SW 1271 (cell line): ENCODE data around the gene PLXNB1.
"Not testable (repeated sequence)": the region's sequence is repeated elsewhere in the genome, so short reads cannot be mapped to it uniquely, and the experiment has no call there.

ENCODE experiments used
- DNase-seq, 2 experiments: peaks; one replicate each; lab custom pipeline; 2025; lab: John Stamatoyannopoulos, UW

Gene PLXNB1

DNA sequence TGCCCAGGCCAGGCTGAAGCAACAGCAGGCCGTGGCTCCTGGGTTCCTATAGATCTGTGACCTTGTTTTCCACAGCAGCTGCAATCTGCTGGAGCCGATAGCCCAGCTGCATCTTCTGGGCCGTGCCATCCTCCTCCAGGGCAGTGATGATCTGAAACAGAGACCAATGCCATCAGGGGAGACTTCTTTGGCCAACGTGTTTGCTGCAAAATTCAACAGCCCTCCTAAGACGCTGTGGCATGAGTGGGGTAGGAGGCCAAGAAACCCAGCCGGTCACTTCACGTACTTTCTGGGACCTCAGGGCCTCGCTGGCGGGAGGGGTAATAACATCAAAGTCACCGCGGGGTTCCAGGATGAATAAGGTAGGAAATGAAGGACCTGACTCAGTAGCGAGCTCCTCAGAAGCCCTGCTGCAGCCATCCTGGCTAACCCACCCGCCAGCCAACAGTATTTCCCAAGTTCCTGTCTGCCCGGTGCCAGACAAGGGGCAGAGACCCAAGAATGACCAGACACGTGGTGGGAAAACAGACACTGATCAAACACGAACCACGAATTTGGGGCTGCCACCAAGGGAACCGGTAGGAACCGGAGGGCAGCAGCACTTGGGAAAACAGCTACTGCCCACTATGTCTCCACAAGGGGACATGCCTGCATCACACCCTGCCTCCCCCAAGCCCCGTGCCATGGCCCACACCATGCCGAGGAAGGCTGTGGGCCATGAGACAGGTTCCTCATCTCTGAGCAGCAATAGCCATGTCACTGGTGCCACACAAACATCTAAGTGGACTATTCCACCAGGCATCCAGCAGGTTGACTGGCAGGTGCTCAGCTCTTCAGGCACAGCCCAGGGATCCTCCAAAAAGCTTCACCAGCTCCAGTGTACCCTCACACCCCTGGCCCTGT is 25.2 kb downstream of the PLXNB1 start:
- no peak for DNase-seq

DNA sequence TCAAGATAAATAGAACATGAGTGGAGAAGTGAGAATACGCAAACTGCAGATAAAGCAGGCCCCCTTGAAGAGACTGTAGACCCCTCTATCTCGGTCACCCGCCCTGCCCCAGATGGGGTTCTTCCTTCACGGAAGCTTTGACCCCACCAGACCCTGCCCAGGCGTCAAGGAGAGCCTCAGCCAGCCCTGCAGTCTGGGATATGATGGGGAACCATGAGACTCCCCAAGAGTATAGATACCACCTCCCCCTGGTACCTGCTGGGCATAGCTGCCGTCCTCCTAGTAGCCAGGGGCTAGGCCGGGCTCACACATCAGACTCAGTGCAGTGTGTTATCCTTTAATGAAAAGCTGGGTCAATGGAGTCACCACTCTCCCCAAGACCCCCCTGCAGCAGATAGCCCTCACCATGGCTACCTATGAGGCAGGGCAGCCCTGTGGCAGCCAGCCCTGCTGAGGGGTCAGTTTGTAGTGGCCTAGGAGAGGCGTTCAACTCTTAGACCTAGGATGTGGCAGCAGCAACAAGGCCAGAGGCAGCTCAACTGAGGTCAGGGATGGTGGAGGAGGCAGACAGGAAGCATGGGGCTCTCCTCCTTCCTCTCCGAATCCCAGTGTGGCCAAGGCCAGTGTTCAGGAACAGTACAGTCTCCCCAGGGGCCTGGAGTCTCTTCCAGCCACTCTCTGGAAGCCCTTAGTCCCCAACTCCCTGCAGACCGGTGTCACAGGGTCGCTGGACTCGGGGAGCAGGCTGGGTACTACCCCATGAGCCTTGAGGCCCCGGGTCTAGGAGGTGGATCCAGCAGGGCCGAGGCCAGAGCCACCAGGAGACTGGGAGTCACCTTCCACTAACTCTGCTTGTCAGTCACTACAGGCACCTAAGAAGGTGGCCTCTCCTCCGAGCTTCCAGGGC is 26.1 kb downstream of the PLXNB1 start:
- DNase-seq, result no peak

DNA sequence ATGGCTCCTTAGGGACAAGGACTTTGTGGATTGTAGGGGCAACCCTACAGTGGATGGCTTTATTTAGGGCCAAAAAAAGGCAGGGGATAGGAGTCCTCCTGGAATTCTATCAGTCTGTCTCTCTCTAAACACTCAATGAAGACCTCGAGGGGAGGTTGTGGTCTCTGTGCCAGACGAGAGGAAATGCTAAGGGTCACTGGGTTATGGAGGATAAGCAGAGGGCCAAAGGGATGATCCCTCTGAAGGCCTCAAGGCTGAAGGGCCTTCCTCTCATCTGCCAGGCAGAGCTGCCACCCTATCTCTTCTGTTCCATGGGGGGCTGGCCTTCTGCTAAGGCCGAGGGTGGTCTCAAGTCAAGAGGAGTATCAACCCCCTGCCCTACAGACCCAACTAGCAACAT is 27.0 kb downstream of the PLXNB1 start:
- no peak for DNase-seq

DNA sequence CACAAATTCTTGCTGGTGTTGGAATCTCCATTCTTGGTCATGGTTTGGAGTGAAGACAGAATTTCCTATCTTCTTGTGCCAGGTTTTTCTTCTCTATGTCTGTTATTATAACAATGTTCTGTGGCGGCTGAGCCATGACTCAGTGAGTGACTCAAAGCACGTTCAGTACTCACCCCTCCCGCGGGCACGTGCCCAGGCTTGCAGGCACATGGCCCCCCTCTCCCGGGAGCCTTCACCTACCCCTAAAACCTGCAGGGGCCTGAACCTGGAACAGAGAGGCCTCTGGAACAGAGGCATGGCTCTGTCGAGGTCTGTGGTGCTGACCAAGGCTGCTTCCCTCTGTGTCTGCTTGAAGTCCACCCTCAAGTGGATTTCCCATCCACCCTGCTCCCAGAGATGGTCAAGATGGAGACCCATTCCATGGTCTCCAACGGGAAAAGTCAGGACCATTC is 27.6 kb downstream of the PLXNB1 start:
- DNase-seq, result no peak

DNA sequence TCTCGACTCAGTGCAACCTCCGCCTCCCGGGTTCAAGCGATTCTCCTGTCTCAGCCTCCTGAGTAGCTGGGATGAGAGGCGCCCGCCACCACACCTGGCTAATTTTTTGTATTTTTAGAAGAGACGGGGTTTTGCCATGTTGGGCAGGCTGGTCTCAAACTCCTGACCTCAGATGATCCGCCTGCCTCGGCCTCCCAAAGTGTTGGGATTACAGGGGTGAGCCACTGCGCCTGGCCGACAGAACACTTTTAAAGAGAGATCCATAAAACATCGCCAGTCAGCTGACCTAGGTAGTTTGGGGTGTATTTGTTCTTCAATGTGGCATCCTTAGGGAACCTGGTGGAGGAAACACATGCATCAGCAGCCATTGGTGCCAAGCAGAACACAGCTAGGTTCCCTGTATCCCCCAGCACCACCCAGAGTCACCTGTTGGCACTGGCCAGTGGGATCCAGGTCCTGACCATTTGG is 28.4 kb downstream of the PLXNB1 start:
- not testable (repeated sequence) for DNase-seq

DNA sequence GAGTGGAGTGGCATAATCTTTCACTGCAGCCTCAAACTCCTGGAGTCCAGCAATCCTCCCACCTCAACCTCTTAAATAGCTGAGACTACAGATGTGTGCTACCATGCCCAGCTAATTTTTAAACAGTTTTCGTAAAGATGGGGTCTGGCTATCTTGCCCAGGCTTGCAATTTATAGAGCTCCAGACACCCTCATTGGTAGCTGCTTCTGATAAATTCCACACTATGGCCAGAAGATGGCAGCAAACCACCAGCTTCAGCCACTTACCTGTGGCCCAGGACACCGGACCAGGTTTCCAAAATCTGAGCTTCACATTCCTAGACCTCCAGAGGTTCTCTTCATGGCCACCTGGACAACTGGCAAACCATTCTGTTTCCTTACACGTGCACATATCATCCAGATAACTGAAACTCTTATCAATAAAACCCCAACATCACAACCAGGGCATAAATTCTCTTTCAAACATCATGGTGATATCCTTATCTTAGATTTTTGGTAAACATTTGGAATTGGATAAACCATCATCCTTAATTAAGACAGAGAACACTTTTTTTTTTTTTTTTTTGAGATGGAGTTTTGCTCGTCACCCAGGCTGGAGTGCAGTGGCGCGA is 29.0 kb downstream of the PLXNB1 start:
- DNase-seq, result peak in 1 of 2 experiments; percentile 19

DNA sequence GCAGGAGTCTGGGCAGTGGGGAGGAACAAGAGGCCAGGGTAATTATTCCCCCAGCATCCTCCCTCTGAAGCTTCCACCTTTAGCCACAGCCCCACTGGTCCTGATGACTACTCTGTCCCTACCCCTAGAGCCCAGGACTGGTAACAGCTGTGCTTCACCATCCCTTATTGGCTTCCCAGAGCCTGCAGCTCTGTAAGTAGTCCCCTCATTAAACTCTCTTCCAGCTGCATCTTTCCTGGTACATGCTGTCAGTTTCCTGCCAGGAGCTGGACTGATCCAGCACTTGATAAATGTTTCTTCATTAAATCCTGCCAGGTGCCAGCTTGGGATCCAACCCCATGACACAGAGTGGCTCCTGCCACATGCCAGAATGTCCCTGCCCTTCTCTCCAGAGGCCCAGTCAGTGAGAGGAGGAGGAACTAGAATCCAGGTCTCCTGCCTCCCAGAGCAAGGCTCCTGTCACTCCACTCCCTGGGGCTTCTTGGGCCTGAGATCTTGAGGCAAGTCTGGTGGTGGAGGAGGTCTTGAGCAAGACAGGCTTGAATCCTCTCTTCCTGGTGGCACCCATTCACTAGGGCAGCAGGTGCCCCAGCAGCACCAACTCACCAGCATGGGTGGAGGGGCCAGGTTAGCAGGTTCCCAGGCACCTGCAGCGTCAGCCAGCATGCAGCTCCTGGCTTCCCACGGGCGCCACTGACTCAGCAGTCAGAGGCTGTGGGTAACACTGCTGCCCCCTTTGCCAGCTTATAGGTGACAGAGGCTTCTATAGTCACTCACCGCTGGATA is 30.3 kb downstream of the PLXNB1 start:
- DNase-seq, result no peak

DNA sequence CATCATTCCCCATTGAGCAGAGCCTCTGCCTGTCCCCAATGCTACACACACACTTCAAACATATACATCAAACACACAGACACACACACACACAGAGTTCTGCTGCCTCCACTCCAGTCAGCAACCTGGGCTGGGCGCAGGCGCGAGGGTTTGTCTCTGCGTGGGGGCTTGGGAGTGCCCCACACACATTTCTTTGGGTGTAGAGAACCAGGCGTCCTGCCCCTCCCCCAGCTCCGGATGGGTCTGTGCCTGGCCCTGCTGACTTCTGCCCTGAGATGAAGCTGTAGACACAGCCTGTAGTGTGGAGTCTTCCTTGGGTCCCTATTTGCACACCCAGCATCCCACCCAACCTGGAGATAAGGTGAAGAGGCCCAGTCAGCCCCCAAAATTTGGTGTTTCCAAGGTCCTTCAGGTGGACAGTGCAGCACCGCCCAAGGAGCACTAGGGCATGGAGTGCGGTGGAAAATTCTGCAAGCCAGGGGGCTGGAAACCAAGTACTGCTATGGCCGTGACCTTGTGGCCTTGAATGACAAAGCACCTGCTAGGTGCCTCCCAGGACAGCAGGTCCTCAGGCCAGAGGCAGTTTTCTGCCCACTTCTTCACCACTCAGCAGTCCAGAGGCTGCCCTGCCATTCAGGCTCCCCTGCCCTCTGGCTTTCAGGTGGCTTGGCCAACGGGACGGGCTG is 31.0 kb downstream of the PLXNB1 start:
- DNase-seq, result no peak

DNA sequence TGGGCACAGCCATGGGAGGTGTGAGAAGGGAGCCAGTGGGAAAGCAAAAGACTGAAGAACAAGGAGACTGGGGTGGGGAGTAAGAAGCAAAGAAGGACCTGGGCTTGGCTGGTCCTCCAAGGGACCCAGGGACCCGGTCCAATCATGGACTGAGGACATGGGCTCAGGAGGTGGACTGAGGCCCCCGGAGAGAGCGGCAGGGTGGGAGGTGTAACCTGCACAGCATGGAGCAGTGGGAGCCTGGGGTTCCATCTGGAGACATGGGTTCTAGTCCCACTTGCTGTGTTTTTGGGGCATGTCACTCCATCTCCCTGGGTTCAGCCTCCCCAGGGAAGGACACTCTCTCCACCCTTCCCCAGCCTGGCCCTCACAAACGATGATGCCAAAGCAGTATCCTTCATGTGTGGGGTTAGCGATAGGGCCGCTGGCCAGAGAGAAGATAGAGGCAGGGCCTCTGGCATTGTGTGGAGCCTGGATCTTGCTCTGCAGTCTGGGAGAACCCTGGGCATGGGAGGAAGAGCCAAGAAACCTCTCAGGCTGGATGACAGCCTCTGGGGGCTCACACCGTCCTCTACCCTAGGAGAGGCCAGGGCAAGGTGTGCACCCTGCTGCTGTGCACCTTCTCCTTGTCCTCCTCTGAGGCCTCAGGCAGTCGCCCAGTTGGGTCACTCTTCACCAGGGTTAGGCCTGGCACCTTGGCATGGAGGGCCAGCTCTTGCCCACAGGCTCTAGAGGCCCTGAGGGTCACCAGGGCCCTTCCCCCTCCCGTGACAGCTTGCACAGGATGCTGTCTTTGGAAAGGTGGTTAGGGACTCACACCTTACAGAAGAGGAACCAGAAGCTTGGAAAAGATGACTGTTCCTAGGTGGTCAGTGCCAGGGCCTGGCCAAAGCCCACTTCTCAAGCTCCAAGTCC is 31.9 kb downstream of the PLXNB1 start:
- DNase-seq, result no peak

DNA sequence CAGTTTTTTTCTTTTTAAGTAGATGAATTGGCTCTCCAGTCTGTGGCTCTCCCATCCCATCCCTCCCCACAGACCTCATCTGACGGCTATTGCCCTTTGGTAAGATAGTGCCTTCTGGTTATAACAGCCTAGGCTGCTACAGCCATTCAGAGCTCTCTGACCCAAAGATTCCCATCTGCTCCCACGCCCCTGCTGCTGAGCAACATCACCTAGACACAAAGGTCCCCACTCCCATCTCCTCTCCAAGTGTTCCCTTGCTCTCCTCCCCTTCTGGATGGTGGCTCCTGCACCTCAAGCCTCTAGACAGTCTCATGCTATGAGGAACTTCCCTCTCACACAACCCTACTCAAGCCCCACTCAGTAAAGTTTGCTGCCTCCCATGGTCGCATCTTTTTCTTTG is 34.2 kb downstream of the PLXNB1 start:
- no peak for DNase-seq

DNA sequence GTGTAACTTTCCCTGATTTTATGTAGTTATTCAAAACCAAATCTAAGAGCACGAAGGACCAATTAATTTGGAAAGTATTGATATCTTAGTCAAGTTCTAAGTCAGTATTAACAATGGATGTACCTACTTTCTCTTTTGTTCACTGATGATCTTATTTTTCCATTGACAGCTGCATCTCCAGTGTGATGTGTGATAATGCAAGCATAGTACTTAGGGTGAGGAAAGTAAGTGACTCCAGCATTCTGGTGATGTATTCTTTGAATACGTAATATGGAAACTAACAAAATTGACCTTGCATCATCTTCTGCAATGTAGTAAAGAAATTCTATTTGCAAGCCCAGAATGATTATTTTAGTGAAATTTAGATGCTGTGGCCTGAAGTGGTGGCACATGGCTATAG is 35.5 kb downstream of the PLXNB1 start:
- DNase-seq, result no peak

DNA sequence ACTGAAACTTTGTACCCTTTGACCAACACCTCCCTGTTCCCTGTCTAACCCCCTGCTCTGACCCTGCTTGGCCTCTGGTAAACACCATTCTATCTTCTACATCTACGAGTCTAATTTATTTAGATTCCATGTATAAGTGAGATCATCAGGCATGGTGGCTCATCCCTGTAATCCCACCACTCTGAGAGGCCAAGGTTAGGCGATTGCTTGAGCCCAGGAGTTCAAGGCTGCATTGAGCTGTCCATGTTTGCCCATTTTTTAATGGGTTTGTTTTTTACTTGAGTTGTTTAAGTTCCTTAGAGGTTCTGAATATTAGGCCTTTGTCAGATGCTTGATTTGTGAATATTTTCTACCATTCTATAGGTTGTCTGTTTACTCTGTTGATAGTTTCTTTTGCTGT is 40.9 kb downstream of the PLXNB1 start:
- DNase-seq, result no peak

DNA sequence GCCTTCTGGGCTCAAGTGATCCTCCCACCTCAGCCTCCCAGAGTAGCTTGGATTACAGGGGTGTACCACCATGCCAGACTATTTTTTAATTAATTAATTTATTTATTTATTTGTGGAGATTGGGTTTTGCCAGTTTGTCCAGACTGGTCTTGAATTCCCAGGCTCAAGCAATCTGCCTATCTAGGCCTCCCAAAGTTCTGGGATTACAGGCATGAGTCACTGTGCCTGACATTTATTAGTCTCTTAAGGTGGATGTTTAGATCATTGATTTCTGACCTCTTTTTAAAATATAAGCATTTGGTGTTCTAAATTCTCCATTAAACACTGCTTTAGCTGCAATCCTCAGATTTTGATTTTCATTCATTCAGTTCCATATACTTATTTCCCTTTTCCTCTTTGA is 42.3 kb downstream of the PLXNB1 start:
- no peak for DNase-seq

DNA sequence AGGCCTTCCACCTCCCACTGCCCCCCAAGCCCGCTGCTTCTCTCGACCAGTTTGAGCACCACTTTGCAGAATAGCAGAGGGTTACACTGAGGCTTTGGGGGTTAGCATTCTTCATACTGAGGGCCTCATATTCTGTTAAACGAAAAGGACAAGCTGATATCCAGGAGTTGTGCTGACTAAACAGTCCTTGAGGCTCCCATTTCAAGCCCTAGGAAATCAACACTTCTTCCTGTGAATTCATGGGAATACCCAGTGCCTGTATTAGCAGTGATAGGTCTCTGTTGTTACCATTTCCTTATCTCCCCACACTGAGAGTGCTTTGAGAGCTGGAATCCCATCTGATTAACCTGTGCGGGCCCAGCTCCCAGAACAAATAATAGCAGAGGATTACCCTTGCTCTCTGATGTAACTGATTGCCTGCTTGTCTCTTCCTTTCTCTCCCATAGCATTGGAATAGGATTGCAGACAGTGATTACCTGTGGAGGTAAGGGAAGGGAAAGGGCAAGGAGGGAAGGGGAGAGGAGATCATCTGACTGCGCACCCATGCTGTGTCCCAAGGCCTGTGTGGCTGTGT is 56.9 kb downstream of the PLXNB1 start:
- no peak for DNase-seq

DNA sequence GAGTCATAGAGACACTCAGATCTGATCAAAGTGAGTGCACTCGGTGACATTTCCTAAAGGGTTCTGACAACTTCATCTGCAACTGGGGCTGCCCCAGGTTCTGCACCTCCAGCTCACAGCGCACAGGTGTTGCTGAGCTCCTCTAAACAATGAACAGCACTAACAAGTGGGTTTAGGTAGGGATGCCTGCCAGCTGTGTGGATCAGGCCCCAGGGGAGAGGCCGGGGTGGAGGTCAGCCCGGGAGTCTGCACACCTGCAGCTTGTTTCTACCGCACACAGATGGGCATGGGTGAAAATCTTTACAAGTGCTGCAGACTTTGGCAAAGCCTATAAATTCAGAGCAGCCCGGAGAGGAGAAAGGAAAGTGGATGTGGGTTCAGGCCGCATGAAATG is 57.5 kb downstream of the PLXNB1 start:
- DNase-seq, result no peak

DNA sequence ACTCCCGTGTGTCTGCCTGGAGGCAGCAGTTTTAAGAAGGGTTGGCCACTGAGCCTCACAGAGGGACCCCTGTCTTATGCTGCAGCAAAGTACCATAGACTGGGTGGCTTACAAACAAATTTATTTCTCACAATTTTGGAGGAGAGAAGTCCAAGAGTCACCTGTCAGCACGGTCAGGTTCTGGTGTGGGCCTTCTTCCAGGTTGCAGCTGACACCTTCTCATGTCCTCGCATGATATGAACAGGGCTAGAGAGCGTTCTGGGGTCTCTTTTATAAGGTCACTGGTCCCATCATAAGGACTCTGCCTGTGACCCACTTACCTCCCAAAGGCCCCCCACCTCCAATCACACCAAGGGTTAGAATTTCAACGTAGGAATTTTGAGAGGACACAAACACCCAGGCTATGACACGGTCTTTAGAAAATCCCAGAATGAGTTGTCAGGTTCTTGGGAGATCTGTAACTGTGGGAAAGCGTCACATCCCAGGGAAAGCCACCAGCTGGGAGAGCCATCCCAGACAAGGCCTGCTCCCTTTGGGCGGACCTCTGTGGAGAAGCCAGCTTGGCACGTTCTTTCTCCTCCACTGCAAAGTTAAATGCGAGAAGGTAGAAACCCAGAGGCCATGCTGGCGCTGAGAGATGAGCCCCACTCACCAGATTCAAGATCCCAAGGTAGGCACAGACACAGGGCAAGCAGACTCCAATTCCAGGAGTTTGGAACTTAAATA is 58.1 kb downstream of the PLXNB1 start, which contains the start of gene FBXW12:
Gene FBXW12 (plus strand): TSS at position 569 of the 726 bp plus-strand sequence. CDS start 549 bp downstream, outside the sequence.
- no peak for DNase-seq

DNA sequence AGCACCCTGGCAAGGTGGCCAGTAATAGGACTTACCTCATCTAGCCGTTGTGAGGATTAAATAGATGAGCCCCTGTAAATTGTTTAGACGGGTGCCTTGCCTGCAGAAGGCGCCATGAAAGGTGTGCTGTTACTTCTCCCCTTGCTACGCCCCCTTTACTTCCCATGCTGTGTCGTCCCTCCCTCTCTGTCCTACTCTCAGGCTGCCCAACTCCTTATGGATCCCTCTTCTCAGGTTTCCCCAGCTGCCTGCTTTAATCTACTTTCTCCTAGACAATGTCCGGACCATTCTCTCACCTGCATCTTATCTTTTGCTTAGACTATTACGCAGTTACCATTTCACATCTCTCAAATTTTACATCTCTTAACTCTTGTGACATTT is 59.6 kb downstream of the PLXNB1 start:
- DNase-seq, result no peak

DNA sequence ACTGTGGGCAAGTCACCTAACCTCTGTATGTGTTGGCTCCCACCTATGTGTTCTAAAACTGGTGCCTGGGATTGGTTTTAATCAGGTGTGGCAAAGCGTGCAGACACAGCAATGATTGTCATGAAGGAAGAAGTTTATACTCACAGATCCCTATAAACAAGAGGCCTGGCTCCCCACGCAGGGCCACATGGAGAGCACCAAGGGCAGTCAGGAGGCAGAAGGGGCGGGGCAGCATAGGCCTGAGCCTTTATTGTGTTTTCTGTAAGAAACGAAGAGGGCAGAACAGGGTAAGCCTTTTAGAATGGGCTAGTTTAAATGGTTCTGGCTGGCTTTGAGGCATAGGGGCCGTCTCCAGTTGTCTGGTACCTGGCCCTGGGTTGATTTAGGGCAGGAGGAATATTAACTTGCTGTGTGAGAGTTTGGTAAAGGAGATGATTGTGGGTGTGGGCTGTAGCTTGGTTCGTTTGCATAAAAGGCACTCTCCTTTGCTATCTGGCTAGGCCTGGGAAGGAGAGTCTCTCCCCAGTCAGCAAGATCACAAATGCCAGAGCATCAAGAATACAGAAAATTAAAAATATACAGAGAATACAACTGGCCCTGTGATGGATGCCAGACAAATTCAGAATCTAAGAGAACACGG is 60.1 kb downstream of the PLXNB1 start:
- DNase-seq, result no peak
